ENCODE data around the gene SLC4A3.
A peak's percentile ranks its signal among the peaks of the same experiment; 100 is the strongest.

SLC4A3 gene

GRCh38 chr2:219622472-219622871, 5.0 kb upstream of the SLC4A3 start:
- H3K27ac ChIP-seq = no peak overlapping the region
- TF ChIP-seq, protein P1, sequence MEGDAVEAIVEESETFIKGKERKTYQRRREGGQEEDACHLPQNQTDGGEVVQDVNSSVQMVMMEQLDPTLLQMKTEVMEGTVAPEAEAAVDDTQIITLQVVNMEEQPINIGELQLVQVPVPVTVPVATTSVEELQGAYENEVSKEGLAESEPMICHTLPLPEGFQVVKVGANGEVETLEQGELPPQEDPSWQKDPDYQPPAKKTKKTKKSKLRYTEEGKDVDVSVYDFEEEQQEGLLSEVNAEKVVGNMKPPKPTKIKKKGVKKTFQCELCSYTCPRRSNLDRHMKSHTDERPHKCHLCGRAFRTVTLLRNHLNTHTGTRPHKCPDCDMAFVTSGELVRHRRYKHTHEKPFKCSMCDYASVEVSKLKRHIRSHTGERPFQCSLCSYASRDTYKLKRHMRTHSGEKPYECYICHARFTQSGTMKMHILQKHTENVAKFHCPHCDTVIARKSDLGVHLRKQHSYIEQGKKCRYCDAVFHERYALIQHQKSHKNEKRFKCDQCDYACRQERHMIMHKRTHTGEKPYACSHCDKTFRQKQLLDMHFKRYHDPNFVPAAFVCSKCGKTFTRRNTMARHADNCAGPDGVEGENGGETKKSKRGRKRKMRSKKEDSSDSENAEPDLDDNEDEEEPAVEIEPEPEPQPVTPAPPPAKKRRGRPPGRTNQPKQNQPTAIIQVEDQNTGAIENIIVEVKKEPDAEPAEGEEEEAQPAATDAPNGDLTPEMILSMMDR (conservative IDR thresholded peaks at IDR 0.05) = no peak

- TF ChIP-seq, protein P1 (conservative IDR thresholded peaks at IDR 0.05) = no peak
Measured at GRCh38 chr2:219624565-219624964, 2.9 kb upstream of the SLC4A3 start.

DNA sequence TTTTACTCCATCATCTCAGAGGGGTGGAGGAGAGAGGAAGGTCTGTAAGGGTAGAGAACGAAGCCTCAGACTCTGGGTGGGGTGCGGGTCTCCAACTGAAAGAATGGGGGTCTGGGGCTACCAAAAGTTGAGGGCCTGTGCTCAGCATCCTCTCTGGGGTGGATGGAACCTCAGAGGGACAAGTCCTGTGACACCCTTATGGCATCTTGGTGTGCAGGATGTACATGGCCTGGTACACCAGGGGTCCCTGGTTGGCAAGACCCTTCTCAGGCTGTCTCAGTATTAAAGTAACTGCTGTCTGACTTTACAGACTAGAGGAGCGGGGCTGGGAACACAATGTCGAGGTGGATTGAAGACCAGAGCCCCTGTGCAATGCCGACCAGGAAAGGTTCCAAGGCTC, 2.3 kb upstream of the SLC4A3 start:
- TF ChIP-seq, protein P1 (conservative IDR thresholded peaks at IDR 0.05) = no peak
- no peak overlapping the region for H3K27ac ChIP-seq

More at GRCh38 chr2:219624565-219624964, 2.9 kb upstream of the SLC4A3 start:
- H3K27ac ChIP-seq = no peak overlapping the region

GRCh38 chr2:219626540-219626939, 890 bp upstream of the SLC4A3 start:
- no peak overlapping the region for H3K27ac ChIP-seq
- TF ChIP-seq, protein P1 (conservative IDR thresholded peaks at IDR 0.05) = no peak

- TF ChIP-seq, protein P1 (conservative IDR thresholded peaks at IDR 0.05) = no peak
- H3K27ac ChIP-seq = peak overlapping the region; percentile 78; the same call in 1 of the 2 replicates
Measured at GRCh38 chr2:219628235-219628985, 980 bp downstream of the SLC4A3 start.

DNA sequence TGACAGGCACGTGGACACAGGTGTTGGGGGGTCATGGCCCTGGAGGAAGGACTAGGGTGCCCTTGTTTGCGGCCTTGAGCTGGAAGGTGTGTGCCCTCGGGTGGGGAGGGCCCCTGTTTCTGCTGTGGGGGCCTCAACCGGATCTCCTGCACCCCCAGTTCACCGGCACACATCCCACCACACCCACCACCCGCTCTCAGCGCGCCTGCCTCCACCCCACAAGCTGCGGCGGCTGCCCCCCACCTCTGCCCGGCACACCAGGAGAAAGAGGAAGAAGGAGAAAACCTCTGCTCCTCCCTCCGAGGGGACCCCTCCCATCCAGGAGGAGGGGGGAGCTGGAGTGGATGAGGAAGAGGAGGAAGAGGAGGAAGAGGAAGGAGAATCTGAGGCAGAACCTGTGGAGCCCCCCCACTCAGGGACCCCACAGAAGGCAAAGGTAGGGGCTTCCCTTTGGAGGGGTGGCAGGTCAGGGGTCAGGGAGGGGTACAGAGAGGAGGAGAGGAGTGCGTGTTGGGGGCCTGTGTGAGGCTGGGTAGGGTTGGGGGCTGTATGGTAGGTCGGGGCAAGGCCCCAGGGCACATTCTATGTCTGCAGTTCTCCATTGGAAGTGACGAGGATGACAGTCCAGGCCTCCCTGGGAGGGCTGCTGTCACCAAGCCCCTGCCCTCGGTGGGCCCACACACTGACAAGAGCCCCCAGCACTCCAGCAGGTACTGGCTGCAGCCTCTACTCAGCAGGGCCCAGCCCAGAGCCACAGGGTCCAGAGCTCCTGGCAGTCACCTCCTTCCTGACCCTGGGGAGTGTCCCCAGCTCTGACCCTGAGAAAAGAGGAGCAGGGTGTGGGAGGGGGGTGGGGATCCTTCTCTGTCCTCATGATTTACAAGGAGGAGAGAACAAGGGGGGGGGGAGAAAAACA, 1.8 kb downstream of the SLC4A3 start:
- TF ChIP-seq, protein P1 (conservative IDR thresholded peaks at IDR 0.05) = no peak
- H3K27ac ChIP-seq = no peak overlapping the region

- H3K27ac ChIP-seq = no peak overlapping the region
- TF ChIP-seq, protein P1 (conservative IDR thresholded peaks at IDR 0.05) = no peak
Measured at GRCh38 chr2:219629976-219630695, 2.7 kb downstream of the SLC4A3 start.

All from VCaP (cell line).